Activated naive CD4-positive, alpha-beta T cell treated with anti-CD3 and anti-CD28 coated beads for 36 hours (primary cell): ENCODE results near the gene CYP2C9. TPM values are rescaled to one million over a fixed set of nuclear protein-coding genes. Genes with fewer than 3 reads are reported as not detected.

ENCODE experiments used
- CTCF ChIA-PET: fragments of 350-600 bp; sonication (Branson Sonifier 250); formaldehyde crosslinking; loops from one replicate; lab custom pipeline; 2021; ENCODE audit warnings: antibody characterized with exemption; lab: Charles Lee
- DNase-seq: peaks from one replicate; pipeline ENCODE4 v3.0.0-alpha.2; 2020
- H3K27ac Mint-ChIP-seq: one replicate; pipeline ENCODE4 v1.8.0; 2021; ENCODE audit warnings: mild to moderate bottlenecking, mixed read lengths
- H3K27me3 Mint-ChIP-seq: one replicate; pipeline ENCODE4 v1.8.0; 2021; ENCODE audit warnings: low read depth, mixed read lengths
- H3K36me3 Mint-ChIP-seq: one replicate; pipeline ENCODE4 v1.8.0; 2021; ENCODE audit warnings: low read depth, mixed read lengths
- H3K4me1 Mint-ChIP-seq: one replicate; pipeline ENCODE4 v1.8.0; 2021; ENCODE audit warnings: low read depth, mixed read lengths
- H3K4me3 Mint-ChIP-seq: one replicate; pipeline ENCODE4 v1.8.0; 2021; ENCODE audit warnings: mild to moderate bottlenecking, moderate library complexity, mixed read lengths
- H3K9me3 Mint-ChIP-seq: one replicate; pipeline ENCODE4 v1.8.0; 2021; ENCODE audit warnings: mixed read lengths
- intact Hi-C: fragments of 100-400 bp; cut with micrococcal nuclease; formaldehyde crosslinking; loops from one replicate; pipeline ENCODE4 v1.15.1; 2023
- total RNA-seq, 2 experiments: library from RNA; stranded (reverse); gene quantifications; one replicate each; pipeline ENCODE4 v1.2.3, GENCODE V29; 2021

Gene CYP2C9
- total RNA-seq, 2 experiments from 2014 or later, result not detected

GRCh38 chr10:94983555-94983954, 45.1 kb downstream of the CYP2C9 start:
- Mint-ChIP-seq H3K4me1 (no peaks in the 10 kb centered on the region), H3K27me3 (no peaks in the 10 kb centered on the region), H3K27ac (no peak overlapping the region), H3K4me3 (no peak overlapping the region), H3K9me3 (peaks cover 10% of the 10 kb centered on the region), H3K36me3 (no peaks in the 10 kb centered on the region)
- intact Hi-C loops, result no loop called here
- CTCF ChIA-PET, result no interaction called here
- no peak for DNase-seq

GRCh38 chr10:94989192-94989591, 50.7 kb downstream of the CYP2C9 start:
- Mint-ChIP-seq H3K36me3 (no peaks in the 10 kb centered on the region), H3K9me3 (peaks cover 21% of the 10 kb centered on the region), H3K27ac (no peak overlapping the region), H3K27me3 (no peaks in the 10 kb centered on the region), H3K4me3 (no peak overlapping the region), H3K4me1 (no peaks in the 10 kb centered on the region)
- CTCF ChIA-PET, result no interaction called here
- intact Hi-C loops, result no loop called here
- DNase-seq, result no peak

- peaks cover 21% of the 10 kb centered on the region for H3K9me3 Mint-ChIP-seq
- H3K4me3 Mint-ChIP-seq, result no peak overlapping the region
- H3K36me3 Mint-ChIP-seq, result no peaks in the 10 kb centered on the region
These were observed 52.9 kb downstream of the CYP2C9 start for GRCh38 chr10:94991243-94991888.

GRCh38 chr10:94992811-94993210, 54.4 kb downstream of the CYP2C9 start:
- CTCF ChIA-PET, result no interaction called here
- Mint-ChIP-seq H3K9me3 (peaks cover 17% of the 10 kb centered on the region), H3K27ac (no peak overlapping the region), H3K36me3 (no peaks in the 10 kb centered on the region), H3K4me1 (no peaks in the 10 kb centered on the region), H3K27me3 (no peaks in the 10 kb centered on the region), H3K4me3 (no peak overlapping the region)
- intact Hi-C loops, result no loop called here
- DNase-seq, result no peak

More at GRCh38 chr10:94991243-94991888, 52.9 kb downstream of the CYP2C9 start:
- intact Hi-C loops, result no loop called here
- CTCF ChIA-PET, result no interaction called here
- no peaks in the 10 kb centered on the region for H3K27me3 Mint-ChIP-seq
- no peak for DNase-seq
- no peak overlapping the region for H3K27ac Mint-ChIP-seq
- H3K4me1 Mint-ChIP-seq, result no peaks in the 10 kb centered on the region

GRCh38 chr10:94997741-94998174, 59.3 kb downstream of the CYP2C9 start:
- Mint-ChIP-seq H3K27me3 (peaks cover 4% of the 10 kb centered on the region), H3K4me3 (no peak overlapping the region), H3K4me1 (no peaks in the 10 kb centered on the region), H3K36me3 (no peaks in the 10 kb centered on the region), H3K9me3 (peaks cover 3% of the 10 kb centered on the region), H3K27ac (no peak overlapping the region)
- CTCF ChIA-PET, result no interaction called here
- intact Hi-C loops, result no loop called here
- DNase-seq, result no peak

GRCh38 chr10:95026461-95026860, 88.0 kb downstream of the CYP2C9 start:
- H3K27me3 Mint-ChIP-seq, result peaks cover 2% of the 10 kb centered on the region
- peaks cover 8% of the 10 kb centered on the region for H3K9me3 Mint-ChIP-seq
- H3K4me1 Mint-ChIP-seq, result no peaks in the 10 kb centered on the region
- intact Hi-C loops, result no loop called here
- CTCF ChIA-PET, result no interaction called here
- H3K27ac Mint-ChIP-seq, result no peak overlapping the region
- no peak overlapping the region for H3K4me3 Mint-ChIP-seq
- DNase-seq, result no peak
- H3K36me3 Mint-ChIP-seq, result no peaks in the 10 kb centered on the region

GRCh38 chr10:95031656-95032055, 93.2 kb downstream of the CYP2C9 start:
- Mint-ChIP-seq H3K36me3 (no peaks in the 10 kb centered on the region), H3K9me3 (no peaks in the 10 kb centered on the region), H3K4me1 (no peaks in the 10 kb centered on the region), H3K27me3 (no peaks in the 10 kb centered on the region), H3K27ac (no peak overlapping the region), H3K4me3 (no peak overlapping the region)
- CTCF ChIA-PET, result interaction anchor here (0.6 kb wide), 1 partner anchor 577 kb away, joined by 3 read pairs; no protein-coding TSS in a partner anchor
- intact Hi-C loops, result no loop called here
- DNase-seq, result no peak

GRCh38 chr10:95034401-95034800, 95.9 kb downstream of the CYP2C9 start:
- no peaks in the 10 kb centered on the region for H3K27me3 Mint-ChIP-seq
- CTCF ChIA-PET, result interaction anchor here (0.7 kb wide), 1 partner anchor 561 kb away, joined by 3 read pairs; no protein-coding TSS in a partner anchor
- intact Hi-C loops, result no loop called here
- no peak overlapping the region for H3K4me3 Mint-ChIP-seq
- H3K4me1 Mint-ChIP-seq, result no peaks in the 10 kb centered on the region
- no peak overlapping the region for H3K27ac Mint-ChIP-seq
- H3K36me3 Mint-ChIP-seq, result no peaks in the 10 kb centered on the region
- no peaks in the 10 kb centered on the region for H3K9me3 Mint-ChIP-seq
- DNase-seq, result no peak

- CTCF ChIA-PET, result interaction anchor here (0.7 kb wide), 1 partner anchor 560 kb away, joined by 3 read pairs; no protein-coding TSS in a partner anchor
- DNase-seq, result no peak
- no peak overlapping the region for H3K27ac Mint-ChIP-seq
- intact Hi-C loops, result no loop called here
- no peak overlapping the region for H3K4me3 Mint-ChIP-seq
- H3K9me3 Mint-ChIP-seq, result no peaks in the 10 kb centered on the region
- no peaks in the 10 kb centered on the region for H3K27me3 Mint-ChIP-seq
- no peaks in the 10 kb centered on the region for H3K36me3 Mint-ChIP-seq
- H3K4me1 Mint-ChIP-seq, result no peaks in the 10 kb centered on the region
These were observed 97.2 kb downstream of the CYP2C9 start for GRCh38 chr10:95035332-95036295.

- Mint-ChIP-seq H3K9me3 (no peaks in the 10 kb centered on the region), H3K36me3 (no peaks in the 10 kb centered on the region), H3K4me3 (no peak overlapping the region), H3K4me1 (no peaks in the 10 kb centered on the region), H3K27ac (no peak overlapping the region), H3K27me3 (no peaks in the 10 kb centered on the region)
- CTCF ChIA-PET, result no interaction called here
- DNase-seq, result no peak
- intact Hi-C loops, result no loop called here
These were observed 100.8 kb downstream of the CYP2C9 start for GRCh38 chr10:95039281-95039680.
